Cardiac septum (tissue), 1 donor: Measurements from ENCODE around the gene AURKB. TPM values are rescaled to one million over a fixed set of nuclear protein-coding genes. Genes with fewer than 3 reads are reported as not detected.

Experiments
- DNase-seq: peaks from one replicate; pipeline ENCODE4 v3.0.0-alpha.2; 2020; ENCODE audit warnings: low spot score
- intact Hi-C: fragments of 100-400 bp; cut with DNase I; formaldehyde crosslinking; loops from one replicate; pipeline ENCODE4 v1.14.0; 2022
- total RNA-seq: library from RNA; stranded (reverse); fragmentation: NEBNext Ultra II Directional; extraction: Animal tissue kit (Norgen Biotek cat#: 25700); gene quantifications from one replicate; pipeline ENCODE4 v1.2.1, GENCODE V29; 2021
- donor health status: DM: no; HTN: no; CAD: no.

AURKB gene
- total RNA-seq, 1 donor from 2014 or later: 0.83 TPM

GRCh38 chr17:8166731-8167130, 43.6 kb downstream of the AURKB start:
- DNase-seq: no peak
- intact Hi-C loops: no loop called here

GRCh38 chr17:8164815-8165131, 45.6 kb downstream of the AURKB start:
- no peak for DNase-seq
- intact Hi-C loops: no loop called here

GRCh38 chr17:8163978-8164814, 46.2 kb downstream of the AURKB start:
- DNase-seq: peak; percentile 94
- intact Hi-C loops: no loop called here

GRCh38 chr17:8162997-8163977, 47.1 kb downstream of the AURKB start:
- intact Hi-C loops: no loop called here
- DNase-seq: no peak

- DNase-seq: peak; percentile 93
- intact Hi-C loops: no loop called here
Observed at GRCh38 chr17:8162233-8162996, 48.0 kb downstream of the AURKB start, which contains the start of gene VAMP2. VAMP2 (minus strand) TSS chr17:8162948; CDS start chr17:8162879, 69 bp downstream.

GRCh38 chr17:8161289-8162232, 48.8 kb downstream of the AURKB start:
- no peak for DNase-seq
- intact Hi-C loops: no loop called here

- intact Hi-C loops: no loop called here
- DNase-seq: no peak
Observed at GRCh38 chr17:8160741-8161221, 49.6 kb downstream of the AURKB start.

GRCh38 chr17:8160224-8160577, 50.2 kb downstream of the AURKB start:
- intact Hi-C loops: no loop called here
- no peak for DNase-seq

- intact Hi-C loops: loop anchor here (1.0 to 2.0 kb wide), 2 partner anchors 21 to 37 kb away; no protein-coding TSS in a partner anchor
- no peak for DNase-seq
Observed at GRCh38 chr17:8159459-8160223, 50.7 kb downstream of the AURKB start.

GRCh38 chr17:8159032-8159400, 51.4 kb downstream of the AURKB start:
- intact Hi-C loops: loop anchor here (1.0 to 2.0 kb wide), 2 partner anchors 21 to 36 kb away; no protein-coding TSS in a partner anchor
- DNase-seq: no peak

- intact Hi-C loops: loop anchor here (1.0 to 2.0 kb wide), 2 partner anchors 20 to 36 kb away; no protein-coding TSS in a partner anchor
- peak; percentile 95 for DNase-seq
Observed at GRCh38 chr17:8158267-8159031, 51.9 kb downstream of the AURKB start.

- intact Hi-C loops: loop anchor here (2.0 kb wide), 1 partner anchor 30 kb away; no protein-coding TSS in a partner anchor
- peak; percentile 100 for DNase-seq
Observed at GRCh38 chr17:8156246-8156992, 54.0 kb downstream of the AURKB start.

- intact Hi-C loops: loop anchor here (2.0 kb wide), 1 partner anchor 31 kb away; no protein-coding TSS in a partner anchor
- no peak for DNase-seq
Observed at GRCh38 chr17:8155996-8156245, 54.5 kb downstream of the AURKB start.

- intact Hi-C loops: no loop called here
Observed at GRCh38 chr17:8155231-8155995, 55.0 kb downstream of the AURKB start.

More at GRCh38 chr17:8155231-8155995, 55.0 kb downstream of the AURKB start:
- no peak for DNase-seq
